Omental fat pad (tissue), 4 donors: ENCODE results near the gene KYAT1. TPM values are rescaled to one million over a fixed set of nuclear protein-coding genes. Genes with fewer than 3 reads are reported as not detected.
A peak's percentile ranks its signal among the peaks of the same experiment; 100 is the strongest.

Source experiments
- ATAC-seq: fragments of 150-250 bp; one replicate; pipeline ENCODE4 v1.9.1; 2016; ENCODE audit warnings: mild to moderate bottlenecking, moderate library complexity; ENCODE audit not compliant: low FRiP score
- DNase-seq: peaks from one replicate; pipeline ENCODE4 v3.0.0-alpha.2; 2019; ENCODE audit warnings: low spot score
- CTCF ChIP-seq, 3 donors: fragments of 450-650 bp; IDR thresholded peaks; one replicate each; pipeline ENCODE4 v1.5.1; 2016 to 2017; ENCODE audit warnings: antibody characterized with exemption in 3 of 3, mild to moderate bottlenecking in 3 of 3, moderate library complexity in 2 of 3
- total RNA-seq, 4 donors: library from RNA; depleted of rRNA; stranded (reverse); fragments of >200 nt; gene quantifications; one replicate each; pipeline ENCODE4 v1.1.0, GENCODE V29; 2016

The KYAT1 gene
- 1 to 10 TPM; 2.9 to 9.3 (median 4.1) TPM for total RNA-seq

GRCh38 chr9:128881884-128882676, at the start of gene KYAT1, which contains the start of gene LRRC8A:
TSS of gene KYAT1 (minus strand) at chr9:128881950. CDS start at chr9:128845405, 36,545 bp downstream.
TSS of gene LRRC8A (plus strand) at chr9:128882133. CDS start at chr9:128907165, 25,032 bp downstream.
- DNase-seq (peak; percentile 95), ATAC-seq (peak; percentile 84)
- no peak for TF ChIP-seq CTCF (IDR thresholded peaks at IDR 0.05)

DNA sequence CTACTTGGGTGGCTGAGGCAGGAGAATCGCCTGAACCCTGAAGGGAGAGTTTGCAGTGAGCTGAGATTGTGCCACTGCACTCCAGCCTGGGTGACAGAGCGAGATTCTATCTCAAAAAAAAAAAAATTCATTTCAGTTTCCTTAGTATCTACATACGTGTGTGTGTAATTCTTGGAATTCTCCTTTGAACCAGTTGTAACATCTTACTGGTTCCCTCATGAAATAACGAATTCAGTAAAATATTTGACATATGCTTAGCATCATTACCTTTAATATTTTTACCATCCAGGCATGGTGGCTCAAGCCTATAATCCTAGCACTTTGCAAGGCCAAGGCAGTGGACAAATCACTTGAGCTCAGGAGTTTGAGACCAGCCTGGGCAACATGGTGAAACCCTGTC, 47.8 kb upstream of the KYAT1 start:
- ATAC-seq (no peak), DNase-seq (no peak)
- TF ChIP-seq CTCF (IDR thresholded peaks at IDR 0.05): no peak

DNA sequence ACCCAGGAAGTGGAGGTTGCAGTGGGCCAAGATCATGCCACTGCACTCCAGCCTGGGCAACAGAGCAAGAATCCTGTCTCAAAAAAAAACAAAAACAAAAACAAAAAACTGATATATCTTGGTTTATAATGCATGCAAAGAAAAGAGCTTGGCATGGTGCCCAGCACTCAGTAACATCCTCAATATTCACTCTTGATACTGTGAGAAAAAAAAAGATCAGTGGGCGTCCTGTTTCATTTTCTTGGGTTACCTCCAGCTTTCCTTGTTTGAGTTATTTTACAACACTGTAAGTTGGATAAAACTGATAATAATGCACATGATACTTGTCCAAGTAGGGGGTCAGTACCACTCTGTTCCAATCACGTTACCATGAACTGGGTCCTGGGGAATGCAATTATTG, 46.9 kb upstream of the KYAT1 start:
- no peak for DNase-seq
- TF ChIP-seq CTCF (IDR thresholded peaks at IDR 0.05): no peak
- no peak for ATAC-seq

GRCh38 chr9:128927731-128928411, 46.1 kb upstream of the KYAT1 start:
- TF ChIP-seq CTCF (IDR thresholded peaks at IDR 0.05): peak in 1 of 3 donors; percentile 72
- DNase-seq (no peak), ATAC-seq (peak; percentile 33)

- ATAC-seq (no peak), DNase-seq (no peak)
- TF ChIP-seq CTCF (IDR thresholded peaks at IDR 0.05): no peak
Measured at GRCh38 chr9:128923493-128923883, 41.7 kb upstream of the KYAT1 start.

DNA sequence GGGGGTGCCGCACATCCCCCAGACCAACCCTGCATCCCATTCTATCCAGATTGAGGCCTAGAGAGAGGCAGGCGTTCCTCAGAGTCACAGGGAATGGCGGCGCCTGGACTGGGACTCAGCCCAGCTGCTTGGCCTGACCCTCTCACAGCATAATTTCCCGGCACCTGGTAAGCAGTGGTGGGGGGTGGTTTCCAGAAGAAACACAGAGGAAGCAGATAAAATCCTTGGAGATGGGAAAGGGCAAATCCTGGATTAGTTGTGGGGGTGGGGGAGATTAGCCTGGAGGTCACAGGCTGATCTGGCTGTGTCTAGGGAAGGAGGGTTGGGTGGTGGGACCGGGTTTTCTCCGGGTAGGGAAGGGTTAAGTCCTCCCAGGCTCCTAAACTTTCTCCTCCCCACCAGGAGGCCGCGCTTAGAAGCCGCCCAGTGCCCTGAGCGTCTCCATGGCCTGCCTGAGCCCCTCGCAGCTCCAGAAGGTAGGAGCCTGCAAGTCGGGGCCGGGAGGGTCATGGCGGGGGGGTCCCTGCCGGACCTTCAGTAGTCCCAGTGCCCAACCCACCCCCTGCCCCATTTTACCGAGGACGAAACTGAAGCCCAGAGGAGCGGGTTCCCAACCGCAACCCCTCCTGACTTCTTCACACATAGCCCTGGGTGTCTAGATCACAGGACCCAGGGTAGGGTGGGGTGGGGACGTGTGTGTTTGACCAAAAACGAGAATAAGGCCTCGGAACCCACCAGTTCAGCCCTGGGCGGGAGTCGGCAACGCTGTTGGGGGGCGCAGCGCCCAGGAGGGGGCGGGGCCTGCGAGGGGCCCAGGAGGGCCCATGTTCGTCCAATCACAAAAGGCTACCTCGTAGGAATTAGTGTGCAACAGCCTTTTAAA, 40.4 kb upstream of the KYAT1 start:
- DNase-seq: no peak
- no peak for TF ChIP-seq CTCF (IDR thresholded peaks at IDR 0.05)
- peak; percentile 84 for ATAC-seq
